HCT116 (cell line): ENCODE results near the gene ARHGAP28. TPM values are rescaled to one million over a fixed set of nuclear protein-coding genes. Genes with fewer than 3 reads are reported as not detected.

Experiments
- ATAC-seq: fragments of 200-7000 bp; cut with Tn5 transposase; 2 replicates; pipeline ENCODE4 v1.9.1; 2020; ENCODE audit warnings: mild to moderate bottlenecking, moderate library complexity
- BruUV-seq: library from RNA; stranded (reverse); fragments of 400-500 nt; replicated peaks from 2 replicates; lab custom pipeline; 2021; lab: Mats Ljungman, UMichigan
- CTCF ChIA-PET: fragments of 300-600 bp; sonication (Branson Sonifier 250); formaldehyde crosslinking; loops from one replicate; lab custom pipeline; 2021; ENCODE audit warnings: antibody characterized with exemption; lab: Charles Lee
- POLR2A ChIA-PET: fragments of 300-600, 350-600 bp; sonication (Branson Sonifier 250); formaldehyde crosslinking; loops from one replicate; lab custom pipeline; 2021; ENCODE audit warnings: antibody characterized with exemption; lab: Charles Lee
- RAD21 ChIA-PET, 2 experiments: fragments of 300-600 bp; sonication (Branson Sonifier 250); formaldehyde crosslinking; loops; one replicate each; lab custom pipeline; 2023; ENCODE audit warnings: low total read pairs in 2 of 2; ENCODE audit not compliant: uncharacterized antibody in 2 of 2, unreplicated experiment in 2 of 2, low non-redundant PET in 1 of 2; lab: Charles Lee
- DNase-seq: peaks from one replicate; pipeline ENCODE4 v3.0.0-alpha.2; 2010; ENCODE audit warnings: low read depth, low spot score
- H2AFZ ChIP-seq: fragments of 200-600 bp; shearing (Covaris generic), sonication (generic); 2 replicates; pipeline ENCODE4 v1.6.1; 2017; ENCODE audit warnings: low read depth, mixed run types, mixed read lengths, antibody characterized with exemption, low read length; ENCODE audit not compliant: poor library complexity, severe bottlenecking
- H3K27ac ChIP-seq: 2 replicates; pipeline ENCODE4 v1.5.1; 2012; ENCODE audit warnings: low read depth, low read length
- H3K27me3 ChIP-seq: fragments of 200-600 bp; sonication (generic); 2 replicates; pipeline ENCODE4 v1.6.1; 2016; ENCODE audit warnings: mixed run types, low read length, mixed read lengths; ENCODE audit not compliant: insufficient read depth
- H3K36me3 ChIP-seq, 2 experiments: fragments of 200-500 bp in 1 of 2; fragments of 200-600 bp in 1 of 2; sonication (Bioruptor generic) in 1 of 2; sonication (generic) in 1 of 2; 2 replicates each; pipeline versions ENCODE4 v1.5.1 to v1.6.1; 2014 to 2016; ENCODE audit warnings: low read length in 2 of 2, inconsistent platforms in 1 of 2, mixed read lengths in 1 of 2, mixed run types in 1 of 2; ENCODE audit not compliant: insufficient read depth in 2 of 2, control insufficient read depth in 1 of 2
- H3K4me1 ChIP-seq, 2 experiments: fragments of 200-600 bp in 1 of 2; sonication (generic) in 1 of 2; 2 replicates each; pipeline versions ENCODE4 v1.5.1 to v1.6.1; 2012 to 2017; ENCODE audit warnings: low read length in 2 of 2, inconsistent platforms in 1 of 2, mild to moderate bottlenecking in 1 of 2, mixed read lengths in 1 of 2, mixed run types in 1 of 2, moderate library complexity in 1 of 2; ENCODE audit not compliant: insufficient read depth in 2 of 2, control insufficient read depth in 1 of 2
- H3K4me2 ChIP-seq: fragments of 200-600 bp; sonication (generic); 2 replicates; pipeline ENCODE4 v1.6.1; 2017; ENCODE audit warnings: mixed run types, low read length, mixed read lengths
- H3K4me3 ChIP-seq, 2 experiments: fragments of 200-600 bp in 1 of 2; sonication (generic) in 1 of 2; replicated peaks in 1 of 2; 2 replicates each; pipeline ENCODE4 v1.5.1; 2011 to 2016; ENCODE audit warnings: low read length in 2 of 2, control low read depth in 1 of 2, low read depth in 1 of 2, mild to moderate bottlenecking in 1 of 2, mixed read lengths in 1 of 2, mixed run types in 1 of 2
- H3K79me2 ChIP-seq: fragments of 200-600 bp; sonication (generic); 2 replicates; pipeline ENCODE4 v1.6.1; 2017; ENCODE audit warnings: mild to moderate bottlenecking, mixed run types, low read length, moderate library complexity, mixed read lengths; ENCODE audit not compliant: insufficient read depth
- H3K9ac ChIP-seq: fragments of 200-600 bp; sonication (generic); 2 replicates; pipeline ENCODE4 v1.6.1; 2016; ENCODE audit warnings: low read length, mixed read lengths
- H3K9me2 ChIP-seq: fragments of 200-600 bp; sonication (generic), shearing (Covaris generic); 2 replicates; pipeline ENCODE4 v1.6.1; 2017; ENCODE audit warnings: mixed run types, mild to moderate bottlenecking, moderate library complexity; ENCODE audit not compliant: insufficient read depth
- H3K9me3 ChIP-seq, 2 experiments: fragments of 200-500 bp in 1 of 2; fragments of 200-600 bp in 1 of 2; sonication (Bioruptor generic) in 1 of 2; sonication (generic) in 1 of 2; 2 replicates each; pipeline ENCODE4 v1.6.1; 2014 to 2017; ENCODE audit warnings: low read length in 2 of 2, mixed read lengths in 2 of 2, inconsistent platforms in 1 of 2, low read depth in 1 of 2, mild to moderate bottlenecking in 1 of 2, mixed run types in 1 of 2, moderate library complexity in 1 of 2; ENCODE audit not compliant: control insufficient read depth in 1 of 2, insufficient read depth in 1 of 2
- H4K20me1 ChIP-seq: fragments of 200-600 bp; sonication (generic), shearing (Covaris generic); 2 replicates; pipeline ENCODE4 v1.6.1; 2017; ENCODE audit warnings: mixed run types, mild to moderate bottlenecking, moderate library complexity; ENCODE audit not compliant: insufficient read depth
- CEBPB ChIP-seq: IDR thresholded peaks from 2 replicates; pipeline ENCODE4 v1.6.1; 2012; ENCODE audit warnings: low read depth
- CTCF ChIP-seq, 3 experiments: fragments of 200-600 bp in 1 of 3; sonication (generic) in 1 of 3; IDR thresholded peaks in 2 of 3; conservative IDR thresholded peaks in 1 of 3; 2 replicates each; pipeline ENCODE4 v1.5.1; 2012 to 2017; ENCODE audit warnings: low read depth in 2 of 3, low read length in 2 of 3, antibody characterized with exemption in 1 of 3, borderline replicate concordance in 1 of 3, control low read depth in 1 of 3, mild to moderate bottlenecking in 1 of 3, mixed read lengths in 1 of 3, mixed run types in 1 of 3, moderate library complexity in 1 of 3; ENCODE audit not compliant: insufficient read depth in 1 of 3
- ELF1 ChIP-seq: IDR thresholded peaks from 2 replicates; pipeline ENCODE4 v1.6.1; 2012; ENCODE audit warnings: low read depth, borderline replicate concordance
- FOSL1 ChIP-seq: IDR thresholded peaks from 2 replicates; pipeline ENCODE4 v1.6.1; 2012; ENCODE audit warnings: low read depth
- JUND ChIP-seq: IDR thresholded peaks from 2 replicates; pipeline ENCODE4 v1.6.1; 2012
- POLR2AphosphoS5 ChIP-seq: IDR thresholded peaks from 2 replicates; pipeline ENCODE4 v1.6.1; 2011; ENCODE audit warnings: mild to moderate bottlenecking, low read depth, low read length, moderate library complexity
- RAD21 ChIP-seq: IDR thresholded peaks from 2 replicates; pipeline ENCODE4 v1.6.1; 2012; ENCODE audit warnings: low read depth, mild to moderate bottlenecking
- SP1 ChIP-seq: IDR thresholded peaks from 2 replicates; pipeline ENCODE4 v1.6.1; 2012; ENCODE audit warnings: low read depth
- SRF ChIP-seq: IDR thresholded peaks from 2 replicates; pipeline ENCODE4 v1.6.1; 2012; ENCODE audit warnings: low read depth
- TCF7L2 ChIP-seq: IDR thresholded peaks from 2 replicates; pipeline ENCODE4 v1.7.0; 2011; ENCODE audit warnings: borderline replicate concordance, inconsistent platforms; ENCODE audit not compliant: insufficient read depth, insufficient read length; ENCODE audit errors: extremely low read depth
- YY1 ChIP-seq: IDR thresholded peaks from 2 replicates; pipeline ENCODE4 v1.6.1; 2011; ENCODE audit warnings: low read length, low read depth, moderate library complexity, mild to moderate bottlenecking; ENCODE audit not compliant: insufficient replicate concordance; ENCODE audit errors: extremely low read depth
- ZFX ChIP-seq: fragments of 450-650 bp; IDR thresholded peaks from 2 replicates; pipeline ENCODE4 v1.6.1; 2017
- intact Hi-C: fragments of 100-400 bp; cut with micrococcal nuclease; formaldehyde crosslinking; loops from 2 replicates; pipeline ENCODE4 v1.10.0; 2022
- total RNA-seq: library from RNA; stranded (reverse); gene quantifications from one replicate; pipeline ENCODE4 v1.2.1, GENCODE V29; 2021; ENCODE audit not compliant: unreplicated experiment
- TF ChIP-seq, protein P1 (sequence below): IDR thresholded peaks from 2 replicates; pipeline ENCODE4 v1.6.1; 2012
- TF ChIP-seq, protein P2 (sequence below): IDR thresholded peaks from 2 replicates; pipeline ENCODE4 v1.6.1; 2012
- TF ChIP-seq, protein P3 (sequence below): IDR thresholded peaks from 2 replicates; pipeline ENCODE4 v1.6.1; 2011; ENCODE audit warnings: mild to moderate bottlenecking, low read length, moderate library complexity; ENCODE audit not compliant: insufficient replicate concordance; ENCODE audit errors: extremely low read depth

ARHGAP28 gene
- total RNA-seq, 1 experiment from 2014 or later, result not detected

DNA sequence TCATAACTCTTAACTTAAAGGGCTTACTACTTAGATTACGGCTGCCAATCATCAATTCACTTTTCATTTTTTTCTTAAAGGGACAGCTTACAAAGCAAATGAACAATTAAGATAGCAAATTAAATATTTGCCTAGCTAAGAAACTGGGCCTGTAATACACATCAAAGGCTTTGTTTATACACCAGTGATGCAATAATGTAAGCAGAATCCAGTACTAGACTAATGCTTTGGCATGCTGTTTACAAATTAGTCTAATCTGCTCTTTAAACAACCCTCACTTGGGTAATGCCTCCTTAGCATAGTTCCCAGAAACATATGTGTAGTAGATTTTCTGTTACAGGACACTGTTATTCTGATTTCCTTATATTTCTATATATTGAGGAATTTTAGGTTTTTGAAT is 105.8 kb downstream of the ARHGAP28 start:
- POLR2A ChIA-PET, result no interaction called here
- Histone ChIP-seq H3K9me3 (peaks cover 0 to 25% of the 10 kb centered on the region in 2 experiments; a peak in 3 of 4 replicates), H3K36me3 (no peaks in the 10 kb centered on the region), H3K4me1 (no peaks in the 10 kb centered on the region), H3K9ac (no peak overlapping the region), H4K20me1 (no peaks in the 10 kb centered on the region), H3K4me3 (no peak overlapping the region), H2AFZ (no peak overlapping the region), H3K79me2 (no peaks in the 10 kb centered on the region), H3K27ac (no peak overlapping the region), H3K9me2 (no peaks in the 10 kb centered on the region), H3K4me2 (no peak overlapping the region), H3K27me3 (no peaks in the 10 kb centered on the region)
- intact Hi-C loops, result no loop called here
- no peak for ATAC-seq
- CTCF ChIA-PET, result no interaction called here
- TF ChIP-seq ZFX (no peak), YY1 (no peak), TCF7L2 (no peak), JUND (no peak)
- TF ChIP-seq, protein P1, sequence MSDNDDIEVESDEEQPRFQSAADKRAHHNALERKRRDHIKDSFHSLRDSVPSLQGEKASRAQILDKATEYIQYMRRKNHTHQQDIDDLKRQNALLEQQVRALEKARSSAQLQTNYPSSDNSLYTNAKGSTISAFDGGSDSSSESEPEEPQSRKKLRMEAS, result no peak
- TF ChIP-seq, protein P2, sequence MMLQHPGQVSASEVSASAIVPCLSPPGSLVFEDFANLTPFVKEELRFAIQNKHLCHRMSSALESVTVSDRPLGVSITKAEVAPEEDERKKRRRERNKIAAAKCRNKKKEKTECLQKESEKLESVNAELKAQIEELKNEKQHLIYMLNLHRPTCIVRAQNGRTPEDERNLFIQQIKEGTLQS, result no peak
- BruUV-seq, result no TSS peak
- RAD21 ChIA-PET, result no interaction called here
- no peak for DNase-seq

GRCh38 chr18:6836331-6836730 is 106.8 kb downstream of the ARHGAP28 start:
- POLR2A ChIA-PET, result no interaction called here
- Histone ChIP-seq H3K27ac (no peak overlapping the region), H3K36me3 (no peaks in the 10 kb centered on the region), H3K9ac (no peak overlapping the region), H3K4me3 (no peak overlapping the region), H3K9me3 (peaks cover 0 to 27% of the 10 kb centered on the region in 2 experiments; a peak in 3 of 4 replicates), H3K27me3 (no peaks in the 10 kb centered on the region), H4K20me1 (no peaks in the 10 kb centered on the region), H3K9me2 (no peaks in the 10 kb centered on the region), H3K4me2 (no peak overlapping the region), H3K79me2 (no peaks in the 10 kb centered on the region), H2AFZ (no peak overlapping the region), H3K4me1 (no peaks in the 10 kb centered on the region)
- RAD21 ChIA-PET, result no interaction called here
- intact Hi-C loops, result no loop called here
- BruUV-seq, result no TSS peak
- TF ChIP-seq CEBPB (no peak), SP1 (no peak), FOSL1 (no peak), POLR2AphosphoS5 (no peak), CTCF (IDR thresholded peaks at IDR 0.05 in 2 of 3, conservative IDR thresholded peaks at IDR 0.05 in 1 of 3; ENCODE audit: borderline replicate concordance in 1 of 3, insufficient read depth in 1 of 3, low read depth in 2 of 3, low read length in 2 of 3) (no peak), RAD21 (no peak), JUND (no peak), SRF (no peak), ELF1 (no peak)
- TF ChIP-seq, protein P3, sequence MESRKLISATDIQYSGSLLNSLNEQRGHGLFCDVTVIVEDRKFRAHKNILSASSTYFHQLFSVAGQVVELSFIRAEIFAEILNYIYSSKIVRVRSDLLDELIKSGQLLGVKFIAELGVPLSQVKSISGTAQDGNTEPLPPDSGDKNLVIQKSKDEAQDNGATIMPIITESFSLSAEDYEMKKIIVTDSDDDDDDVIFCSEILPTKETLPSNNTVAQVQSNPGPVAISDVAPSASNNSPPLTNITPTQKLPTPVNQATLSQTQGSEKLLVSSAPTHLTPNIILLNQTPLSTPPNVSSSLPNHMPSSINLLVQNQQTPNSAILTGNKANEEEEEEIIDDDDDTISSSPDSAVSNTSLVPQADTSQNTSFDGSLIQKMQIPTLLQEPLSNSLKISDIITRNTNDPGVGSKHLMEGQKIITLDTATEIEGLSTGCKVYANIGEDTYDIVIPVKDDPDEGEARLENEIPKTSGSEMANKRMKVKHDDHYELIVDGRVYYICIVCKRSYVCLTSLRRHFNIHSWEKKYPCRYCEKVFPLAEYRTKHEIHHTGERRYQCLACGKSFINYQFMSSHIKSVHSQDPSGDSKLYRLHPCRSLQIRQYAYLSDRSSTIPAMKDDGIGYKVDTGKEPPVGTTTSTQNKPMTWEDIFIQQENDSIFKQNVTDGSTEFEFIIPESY, result no peak
- TF ChIP-seq, protein P1, result no peak
- CTCF ChIA-PET, result no interaction called here
- no peak for DNase-seq
- ATAC-seq, result no peak
